Measurements from ENCODE around the gene SNCB.

Gene SNCB

DNA sequence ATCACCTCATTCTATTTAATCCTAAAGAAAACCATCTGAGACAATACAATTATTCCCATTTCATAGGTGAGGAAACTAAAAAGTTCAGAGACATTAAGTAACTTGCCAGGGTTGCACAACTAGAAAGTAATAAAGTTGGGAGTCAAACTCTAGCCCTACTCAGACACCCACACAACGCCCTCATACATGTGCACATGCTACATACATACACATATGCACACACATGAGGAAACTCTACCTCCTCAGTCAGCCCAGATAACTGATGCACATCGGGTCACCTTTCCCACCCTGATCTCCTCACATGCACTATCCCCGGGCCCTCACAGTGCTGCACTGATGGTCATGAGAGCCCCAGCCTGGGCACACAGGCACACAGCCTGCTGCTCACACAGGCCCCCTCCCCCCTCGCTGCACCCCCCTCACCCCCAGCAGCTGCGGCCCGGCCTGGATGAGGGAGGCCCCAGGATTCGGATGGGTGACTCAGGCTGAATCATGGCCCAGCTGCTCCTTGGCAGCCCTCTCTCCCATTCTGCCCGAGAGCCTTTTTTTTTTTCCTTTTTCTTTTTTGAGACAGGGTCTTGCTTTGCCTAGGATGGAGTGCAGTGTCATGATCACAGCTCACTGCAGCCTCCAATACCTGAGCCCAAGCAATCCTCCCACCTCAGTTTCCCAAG, 15.4 kb downstream of the SNCB start:
- Histone ChIP-seq H3K9me3 (no peaks in the 10 kb centered on the region), H3K4me1 (peaks cover 12% of the 10 kb centered on the region), H3K4me3 (ENCODE audit: low read depth, low read length) (no peak overlapping the region), H3K36me3 (no peaks in the 10 kb centered on the region), H3K27me3 (peaks cover 6% of the 10 kb centered on the region; the same call in 1 of the 2 replicates)
- TF ChIP-seq, protein P1, sequence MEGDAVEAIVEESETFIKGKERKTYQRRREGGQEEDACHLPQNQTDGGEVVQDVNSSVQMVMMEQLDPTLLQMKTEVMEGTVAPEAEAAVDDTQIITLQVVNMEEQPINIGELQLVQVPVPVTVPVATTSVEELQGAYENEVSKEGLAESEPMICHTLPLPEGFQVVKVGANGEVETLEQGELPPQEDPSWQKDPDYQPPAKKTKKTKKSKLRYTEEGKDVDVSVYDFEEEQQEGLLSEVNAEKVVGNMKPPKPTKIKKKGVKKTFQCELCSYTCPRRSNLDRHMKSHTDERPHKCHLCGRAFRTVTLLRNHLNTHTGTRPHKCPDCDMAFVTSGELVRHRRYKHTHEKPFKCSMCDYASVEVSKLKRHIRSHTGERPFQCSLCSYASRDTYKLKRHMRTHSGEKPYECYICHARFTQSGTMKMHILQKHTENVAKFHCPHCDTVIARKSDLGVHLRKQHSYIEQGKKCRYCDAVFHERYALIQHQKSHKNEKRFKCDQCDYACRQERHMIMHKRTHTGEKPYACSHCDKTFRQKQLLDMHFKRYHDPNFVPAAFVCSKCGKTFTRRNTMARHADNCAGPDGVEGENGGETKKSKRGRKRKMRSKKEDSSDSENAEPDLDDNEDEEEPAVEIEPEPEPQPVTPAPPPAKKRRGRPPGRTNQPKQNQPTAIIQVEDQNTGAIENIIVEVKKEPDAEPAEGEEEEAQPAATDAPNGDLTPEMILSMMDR (IDR thresholded peaks at IDR 0.05; ENCODE audit: low read depth, low read length) = no peak
- DNase-seq = no peak

DNA sequence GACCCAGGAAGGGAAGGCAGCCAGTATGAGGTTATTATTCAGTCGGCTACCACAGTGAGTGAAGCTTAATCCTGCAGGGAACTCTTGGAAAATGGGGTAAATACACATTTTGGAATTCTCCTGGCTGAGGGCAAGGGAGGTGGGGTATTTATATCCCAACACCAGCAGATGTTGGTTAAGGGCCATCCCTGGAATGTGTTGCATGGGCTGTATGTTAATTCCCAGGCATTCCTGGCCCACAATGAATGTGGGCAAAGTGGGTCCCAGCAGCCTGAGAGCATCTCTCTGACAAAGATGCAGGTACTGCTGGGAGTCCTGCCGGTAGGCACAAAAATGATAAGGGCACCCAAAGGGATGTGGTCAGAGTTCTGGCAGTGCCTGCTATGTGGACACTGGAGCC, 17.5 kb downstream of the SNCB start:
- H3K4me3 ChIP-seq (ENCODE audit: low read depth, low read length) = no peak overlapping the region
- H3K27me3 ChIP-seq = no peaks in the 10 kb centered on the region
- TF ChIP-seq, protein P1 (IDR thresholded peaks at IDR 0.05; ENCODE audit: low read depth, low read length) = no peak
- peaks cover 10% of the 10 kb centered on the region for H3K4me1 ChIP-seq
- no peaks in the 10 kb centered on the region for H3K36me3 ChIP-seq
- no peak for DNase-seq
- no peaks in the 10 kb centered on the region for H3K9me3 ChIP-seq

DNA sequence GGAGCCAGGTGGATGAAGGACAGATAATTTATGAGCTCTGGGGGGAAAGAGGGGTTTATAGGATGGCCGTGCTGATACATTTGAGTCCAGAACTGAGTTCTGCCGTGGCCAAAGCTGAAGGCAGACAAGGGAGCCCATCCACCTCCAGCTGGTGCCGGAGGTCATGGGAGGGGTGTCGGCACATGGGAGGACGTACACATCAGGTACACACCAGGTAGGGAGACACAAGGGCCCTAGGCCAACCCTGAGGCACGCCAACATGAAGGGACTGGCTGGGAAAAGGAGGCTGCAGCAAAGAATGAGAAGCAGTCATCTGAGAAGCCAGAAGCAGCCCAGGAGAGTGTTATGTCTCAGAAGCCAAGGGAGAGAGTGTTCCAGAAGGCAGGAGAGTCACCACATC, 18.3 kb downstream of the SNCB start:
- no peaks in the 10 kb centered on the region for H3K9me3 ChIP-seq
- no peak overlapping the region for H3K4me3 ChIP-seq (ENCODE audit: low read depth, low read length)
- H3K36me3 ChIP-seq = no peaks in the 10 kb centered on the region
- TF ChIP-seq, protein P1 (IDR thresholded peaks at IDR 0.05; ENCODE audit: low read depth, low read length) = no peak
- H3K4me1 ChIP-seq = peaks cover 10% of the 10 kb centered on the region
- DNase-seq = no peak
- no peaks in the 10 kb centered on the region for H3K27me3 ChIP-seq

DNA sequence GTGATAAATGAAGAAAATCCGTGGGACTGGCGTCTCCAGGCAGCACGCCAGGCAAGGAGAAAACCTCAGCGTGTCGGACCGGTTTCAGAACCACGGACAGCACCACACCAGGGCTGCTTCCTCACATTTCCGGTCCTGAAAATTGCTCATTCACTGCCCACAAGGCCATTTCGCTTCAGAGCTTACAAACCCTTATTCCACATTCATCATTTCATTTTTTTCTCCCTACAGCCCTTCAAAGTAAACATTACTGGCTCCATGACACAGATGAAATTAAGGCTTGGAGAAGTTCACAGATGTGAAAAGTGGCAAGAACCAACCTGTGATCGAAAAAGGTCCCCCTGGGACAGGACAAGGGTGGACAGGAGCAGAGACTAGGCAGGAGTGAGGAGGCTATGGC, 18.9 kb downstream of the SNCB start:
- DNase-seq = no peak
- no peaks in the 10 kb centered on the region for H3K36me3 ChIP-seq
- H3K4me3 ChIP-seq (ENCODE audit: low read depth, low read length) = no peak overlapping the region
- TF ChIP-seq, protein P1 (IDR thresholded peaks at IDR 0.05; ENCODE audit: low read depth, low read length) = no peak
- peaks cover 13% of the 10 kb centered on the region for H3K4me1 ChIP-seq
- H3K9me3 ChIP-seq = no peaks in the 10 kb centered on the region
- no peaks in the 10 kb centered on the region for H3K27me3 ChIP-seq

DNA sequence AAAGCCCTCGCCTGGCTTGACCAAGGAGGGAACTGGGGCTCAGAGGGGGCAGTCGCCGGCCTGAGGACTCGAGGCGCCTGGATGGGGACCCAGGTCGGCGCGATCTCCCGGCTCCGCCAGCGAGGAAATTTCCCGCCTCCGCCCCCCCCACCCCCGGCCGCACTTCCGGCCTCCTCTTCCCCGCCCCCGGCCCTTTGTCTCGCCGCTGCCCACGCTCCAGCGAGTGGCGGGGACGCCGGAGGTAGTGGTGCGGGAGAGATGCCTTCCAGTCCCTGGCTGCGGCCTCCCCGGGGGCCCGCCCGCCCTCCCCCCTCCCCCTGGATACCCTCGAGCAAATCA, 19.9 kb downstream of the SNCB start:
- H3K4me1 ChIP-seq = peaks cover 19% of the 10 kb centered on the region
- TF ChIP-seq, protein P1 (IDR thresholded peaks at IDR 0.05; ENCODE audit: low read depth, low read length) = no peak
- DNase-seq = peak; percentile 57

DNA sequence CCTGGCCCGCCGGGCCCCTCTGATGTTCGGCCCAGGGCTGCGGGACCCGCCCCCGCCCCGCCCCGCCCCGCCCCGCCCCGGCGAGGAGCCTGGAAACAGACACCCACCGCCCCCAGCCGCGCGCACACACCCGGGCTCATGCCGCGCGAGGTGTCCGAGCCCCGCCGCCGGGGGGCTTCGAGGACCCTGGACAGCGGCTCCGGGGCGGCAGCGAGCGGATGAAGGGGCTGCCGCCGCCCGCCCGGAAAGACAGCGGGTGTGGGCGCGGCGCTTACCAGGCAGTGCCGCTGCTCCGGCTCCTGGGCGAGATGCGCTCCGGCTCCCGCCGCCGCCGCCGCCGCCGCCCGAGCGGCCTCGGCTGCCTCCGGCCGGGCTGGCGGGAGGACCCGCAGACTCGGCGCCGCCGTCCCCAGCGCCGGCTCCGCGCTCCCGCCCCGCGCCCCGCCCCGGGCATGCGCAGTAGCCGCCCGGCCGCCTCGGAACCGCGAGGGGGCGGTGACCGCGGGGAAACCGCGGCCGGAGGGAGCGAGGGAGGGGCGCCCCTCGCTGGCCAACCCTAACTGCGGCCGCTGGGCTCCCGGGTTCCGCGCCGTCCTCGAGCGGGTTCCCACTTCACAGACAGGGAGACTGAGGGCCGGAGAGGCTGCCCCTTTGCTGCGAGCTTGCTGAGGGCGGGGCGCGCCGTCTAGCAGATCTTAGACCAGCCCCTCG, 20.5 kb downstream of the SNCB start, which contains the start of gene GPRIN1:
Gene GPRIN1 (minus strand): TSS at position 433 of the 711 bp plus-strand sequence. CDS start 10,322 bp downstream, outside the sequence.
- Histone ChIP-seq H3K36me3 (no peaks in the 10 kb centered on the region), H3K27me3 (no peaks in the 10 kb centered on the region), H3K9me3 (no peaks in the 10 kb centered on the region), H3K4me3 (ENCODE audit: low read depth, low read length) (peak within 1 kb of the TSS; percentile 77), H3K4me1 (peaks cover 19% of the 10 kb centered on the region)
- DNase-seq = peak; percentile 86
- TF ChIP-seq, protein P1 (IDR thresholded peaks at IDR 0.05; ENCODE audit: low read depth, low read length) = peak; percentile 37

More for the DNA sequence above, 19.9 kb downstream of the SNCB start:
- Histone ChIP-seq H3K36me3 (no peaks in the 10 kb centered on the region), H3K27me3 (no peaks in the 10 kb centered on the region), H3K9me3 (no peaks in the 10 kb centered on the region), H3K4me3 (ENCODE audit: low read depth, low read length) (peak overlapping the region; percentile 68)
